ENCODE results near the gene RASGRF1. TPM values are rescaled to one million over a fixed set of nuclear protein-coding genes. Genes with fewer than 3 reads are reported as not detected.

Gene RASGRF1
- total RNA-seq, 3 donors from 2014 or later = 0.22 to 0.35 TPM; not detected in 1

- Histone ChIP-seq H3K4me3 (no peak overlapping the region), H3K9me3 (no peaks in the 10 kb centered on the region), H3K36me3 (ENCODE audit: low read depth) (no peaks in the 10 kb centered on the region), H3K4me1 (ENCODE audit: low read depth) (no peaks in the 10 kb centered on the region)
- TF ChIP-seq CTCF (IDR thresholded peaks at IDR 0.05) = no peak
- no peak for DNase-seq
- intact Hi-C loops (cut with DNase I, micrococcal nuclease) = no loop called here
- ATAC-seq = no peak
Observed at GRCh38 chr15:78990278-78990677, 100.3 kb downstream of the RASGRF1 start.

- no peak for DNase-seq
- no peaks in the 10 kb centered on the region for H3K9me3 ChIP-seq
- intact Hi-C loops (cut with DNase I, micrococcal nuclease) = no loop called here
- no peak overlapping the region for H3K4me3 ChIP-seq
- no peak for TF ChIP-seq CTCF (IDR thresholded peaks at IDR 0.05)
- H3K36me3 ChIP-seq (ENCODE audit: low read depth) = no peaks in the 10 kb centered on the region
- H3K4me1 ChIP-seq (ENCODE audit: low read depth) = no peaks in the 10 kb centered on the region
- ATAC-seq = no peak
Observed at GRCh38 chr15:78989701-78990240, 100.8 kb downstream of the RASGRF1 start.

GRCh38 chr15:78988361-78988911 is 102.1 kb downstream of the RASGRF1 start:
- no peak for TF ChIP-seq CTCF (IDR thresholded peaks at IDR 0.05)
- Histone ChIP-seq H3K9me3 (no peaks in the 10 kb centered on the region), H3K4me1 (ENCODE audit: low read depth) (no peaks in the 10 kb centered on the region), H3K36me3 (ENCODE audit: low read depth) (no peaks in the 10 kb centered on the region), H3K4me3 (no peak overlapping the region)
- ATAC-seq (peak; percentile 80), DNase-seq (peak; percentile 53 to 79 (median 58))
- intact Hi-C loops (cut with DNase I, micrococcal nuclease) = no loop called here

GRCh38 chr15:78987556-78988360 is 102.8 kb downstream of the RASGRF1 start:
- Histone ChIP-seq H3K4me3 (no peak overlapping the region), H3K4me1 (ENCODE audit: low read depth) (no peaks in the 10 kb centered on the region), H3K9me3 (no peaks in the 10 kb centered on the region), H3K36me3 (ENCODE audit: low read depth) (no peaks in the 10 kb centered on the region)
- TF ChIP-seq CTCF (IDR thresholded peaks at IDR 0.05) = no peak
- DNase-seq (no peak), ATAC-seq (no peak)
- intact Hi-C loops (cut with DNase I, micrococcal nuclease) = no loop called here

- H3K9me3 ChIP-seq = no peaks in the 10 kb centered on the region
- no peak for DNase-seq
- no peak overlapping the region for H3K4me3 ChIP-seq
- intact Hi-C loops (cut with DNase I, micrococcal nuclease) = no loop called here
- ATAC-seq = no peak
- no peak for TF ChIP-seq CTCF (IDR thresholded peaks at IDR 0.05)
- H3K36me3 ChIP-seq (ENCODE audit: low read depth) = no peaks in the 10 kb centered on the region
- no peaks in the 10 kb centered on the region for H3K4me1 ChIP-seq (ENCODE audit: low read depth)
Observed at GRCh38 chr15:78985859-78986475, 104.6 kb downstream of the RASGRF1 start.
